ENCODE data around the gene ZNF254.

GRCh38 chr19:24074720-24075454 lies 12.1 kb upstream of the ZNF254 start:
- TF ChIP-seq POLR2A (IDR thresholded peaks at IDR 0.05) (no peak), CTCF (IDR thresholded peaks at IDR 0.05) (no peak), POLR2AphosphoS5 (IDR thresholded peaks at IDR 0.05; ENCODE audit: insufficient read depth in 1 of 2, low read depth in 1 of 2) (no peak)

All from vagina (tissue), 2 donors.